K562 (cell line): Measurements from ENCODE around the gene PEX7. TPM values are rescaled to one million over a fixed set of nuclear protein-coding genes. Genes with fewer than 3 reads are reported as not detected.

Experiments
- ATF1 ChIP-seq, 2 experiments: fragments of 450-650 bp in 1 of 2; IDR thresholded peaks; 2 replicates each; pipeline ENCODE4 v1.6.1; 2016; ENCODE audit warnings: missing compliant biosample characterization in 1 of 2, missing genetic modification characterization in 1 of 2
- DDX20 ChIP-seq: fragments of 450-650 bp; IDR thresholded peaks from 2 replicates; pipeline ENCODE4 v1.6.1; 2016; ENCODE audit warnings: missing genetic modification characterization, low read depth, mild to moderate bottlenecking, missing compliant biosample characterization, moderate library complexity
- ELF4 ChIP-seq: fragments of 450-650 bp; formaldehyde crosslinking; IDR thresholded peaks from 2 replicates; pipeline ENCODE4 v1.4.0; 2022; ENCODE audit warnings: missing genetic modification characterization
- FIP1L1 ChIP-seq: fragments of 200-400 bp; formaldehyde crosslinking; IDR thresholded peaks from 2 replicates; pipeline ENCODE4 v1.6.1; 2018; ENCODE audit warnings: mild to moderate bottlenecking, low read depth, low read length; ENCODE audit not compliant: poor library complexity, severe bottlenecking
- MYBL2 ChIP-seq, 2 experiments: fragments of 450-650 bp in 1 of 2; sonication (generic) in 1 of 2; formaldehyde crosslinking in 1 of 2; IDR thresholded peaks; 2 replicates each; pipeline versions ENCODE4 v1.6.1 to v1.8.1; 2017 to 2022; ENCODE audit warnings: borderline replicate concordance in 1 of 2, inconsistent platforms in 1 of 2, low read depth in 1 of 2, mild to moderate bottlenecking in 1 of 2, missing genetic modification reagents in 1 of 2, moderate library complexity in 1 of 2
- NFRKB ChIP-seq: fragments of 450-650 bp; IDR thresholded peaks from 2 replicates; pipeline ENCODE4 v1.6.1; 2016; ENCODE audit warnings: low read depth
- POLR2AphosphoS5 ChIP-seq: IDR thresholded peaks from 2 replicates; pipeline ENCODE4 v1.6.1; 2011; ENCODE audit warnings: mild to moderate bottlenecking, low read depth, low read length, moderate library complexity; ENCODE audit not compliant: control insufficient read depth, insufficient read depth
- SIN3A ChIP-seq, 2 experiments: fragments of 150-350 bp in 1 of 2; IDR thresholded peaks; 2 replicates each; pipeline ENCODE4 v1.6.1; 2011 to 2016; ENCODE audit warnings: borderline replicate concordance in 2 of 2, low read depth in 2 of 2, low read length in 2 of 2, mild to moderate bottlenecking in 2 of 2, moderate library complexity in 2 of 2; ENCODE audit not compliant: control insufficient read depth in 1 of 2
- TAF1 ChIP-seq: IDR thresholded peaks from 2 replicates; pipeline ENCODE4 v1.6.1; 2011; ENCODE audit warnings: mild to moderate bottlenecking, low read length, moderate library complexity; ENCODE audit not compliant: insufficient read depth, control insufficient read depth, severe bottlenecking; ENCODE audit errors: extremely low read depth
- ZNF143 ChIP-seq: sonication (generic); formaldehyde crosslinking; IDR thresholded peaks from 2 replicates; pipeline ENCODE4 v1.9.0; 2022; ENCODE audit warnings: mild to moderate bottlenecking, missing genetic modification reagents
- polyA plus RNA-seq, 8 experiments: library from polyadenylated mRNA; depleted of rRNA in 4 of 8; stranded (reverse) in 5 of 8; unstranded in 3 of 8; fragments of >200 nt; fragmentation: Nextera tagmentation in 2 of 8; fragmentation: Illumina TruSeq in 1 of 8; extraction: Ambion mirVana in 2 of 8; extraction: Trizol in 1 of 8; gene quantifications; 2 replicates each; pipeline versions ENCODE4 v1.2.1 to v1.2.3, GENCODE V29; 2011 to 2014; ENCODE audit warnings: inconsistent platforms in 1 of 8, missing spikeins in 1 of 8
- total RNA-seq, 7 experiments: library from RNA; depleted of rRNA in 6 of 7; stranded (reverse); fragments of >200 nt in 6 of 7; fragmentation: Illumina TruSeq in 2 of 7; extraction: Trizol in 2 of 7; gene quantifications; 2 replicates each; pipeline versions ENCODE4 v1.2.1 to v1.2.3, GENCODE V29; 2011 to 2021; ENCODE audit warnings: low replicate concordance in 1 of 7
- TF ChIP-seq, protein P1 (sequence below): sonication (generic); formaldehyde crosslinking; IDR thresholded peaks from 2 replicates; pipeline ENCODE4 v1.8.1; 2022; ENCODE audit warnings: missing genetic modification reagents
- TF ChIP-seq, protein P2 (sequence below): fragments of 250-450 bp; sonication (Bioruptor Pico); IDR thresholded peaks from 2 replicates; pipeline ENCODE4 v1.8.0; 2021; ENCODE audit warnings: mild to moderate bottlenecking, moderate library complexity
- TF ChIP-seq, protein P3 (sequence below), 2 experiments: fragments of 450-650 bp; conservative IDR thresholded peaks; 2 replicates each; pipeline ENCODE4 v1.6.1; 2017; ENCODE audit warnings: mild to moderate bottlenecking in 2 of 2, moderate library complexity in 2 of 2
- TF ChIP-seq, protein P4 (sequence below): sonication (generic); formaldehyde crosslinking; IDR thresholded peaks from 2 replicates; pipeline ENCODE4 v1.9.0; 2022; ENCODE audit warnings: mild to moderate bottlenecking, missing genetic modification reagents

PEX7 gene
- total and polyA plus RNA-seq, 9 of the 15 experiments (the other 6 are each of a cell fraction or from before 2014, with no cell fraction given), result 1.6 to 12.9 (median 9.1) TPM

DNA sequence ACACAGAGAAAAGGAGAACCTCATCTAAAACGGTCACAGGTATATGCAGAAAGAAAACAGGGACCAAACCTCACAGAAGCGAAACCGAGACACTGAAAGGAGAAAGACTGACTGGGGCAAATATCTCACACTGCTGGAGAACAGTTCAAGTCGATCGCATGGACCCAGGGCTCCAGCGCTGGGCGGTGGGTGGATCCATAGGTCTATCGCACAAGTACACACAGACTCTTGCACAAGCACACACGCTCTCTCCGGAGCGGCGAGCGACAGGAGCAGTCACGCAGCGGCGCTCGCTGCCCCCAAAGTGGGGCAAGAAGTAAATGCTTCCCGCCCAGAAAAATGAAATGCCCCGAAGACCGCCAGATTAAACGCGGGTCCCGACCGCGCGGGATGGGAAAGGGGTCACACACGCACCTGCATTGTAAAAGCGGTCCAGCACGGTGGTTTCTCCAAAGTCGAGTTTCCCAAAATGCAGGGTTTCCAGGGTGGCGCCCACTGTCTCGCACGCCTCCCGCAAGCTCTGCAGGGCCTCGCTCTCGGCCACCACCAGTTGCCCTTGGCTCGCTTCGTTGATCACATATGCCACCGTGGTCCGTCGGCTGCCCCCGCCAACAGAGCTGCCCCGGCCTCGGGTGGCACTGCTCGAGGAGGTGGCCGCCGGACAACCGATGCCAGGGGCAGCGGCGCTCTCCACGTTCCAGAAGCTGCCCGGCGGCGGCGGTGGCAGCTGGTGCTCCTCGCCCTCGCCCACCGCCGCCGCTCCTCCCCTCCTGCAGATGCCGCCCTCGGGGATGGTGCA lies 30.9 kb upstream of the PEX7 start (continued):
- 0 out of 4 replicates have a peak, but pooled peaks of 1 of the 2 experiments have one; percentile 45 for TF ChIP-seq SIN3A (IDR thresholded peaks at IDR 0.05; ENCODE audit: borderline replicate concordance in 2 of 2, control insufficient read depth in 1 of 2, low read depth in 2 of 2, low read length in 2 of 2)
- TF ChIP-seq TAF1, result peak; percentile 52
- TF ChIP-seq POLR2AphosphoS5, result 0 out of 2 replicates have a peak, but pooled peaks have one; percentile 24
- peak; percentile 26 for TF ChIP-seq FIP1L1
- TF ChIP-seq, protein P1, sequence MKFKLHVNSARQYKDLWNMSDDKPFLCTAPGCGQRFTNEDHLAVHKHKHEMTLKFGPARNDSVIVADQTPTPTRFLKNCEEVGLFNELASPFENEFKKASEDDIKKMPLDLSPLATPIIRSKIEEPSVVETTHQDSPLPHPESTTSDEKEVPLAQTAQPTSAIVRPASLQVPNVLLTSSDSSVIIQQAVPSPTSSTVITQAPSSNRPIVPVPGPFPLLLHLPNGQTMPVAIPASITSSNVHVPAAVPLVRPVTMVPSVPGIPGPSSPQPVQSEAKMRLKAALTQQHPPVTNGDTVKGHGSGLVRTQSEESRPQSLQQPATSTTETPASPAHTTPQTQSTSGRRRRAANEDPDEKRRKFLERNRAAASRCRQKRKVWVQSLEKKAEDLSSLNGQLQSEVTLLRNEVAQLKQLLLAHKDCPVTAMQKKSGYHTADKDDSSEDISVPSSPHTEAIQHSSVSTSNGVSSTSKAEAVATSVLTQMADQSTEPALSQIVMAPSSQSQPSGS (CRISPR knock-in tag), result no peak
- no peak for TF ChIP-seq ZNF143
- TF ChIP-seq DDX20 (tag), result no peak
- TF ChIP-seq MYBL2 (IDR thresholded peaks at IDR 0.05; ENCODE audit: low read depth), result no peak
- no peak for TF ChIP-seq MYBL2 (CRISPR knock-in tag; IDR thresholded peaks at IDR 0.05; ENCODE audit: borderline replicate concordance)
- TF ChIP-seq, protein P2, sequence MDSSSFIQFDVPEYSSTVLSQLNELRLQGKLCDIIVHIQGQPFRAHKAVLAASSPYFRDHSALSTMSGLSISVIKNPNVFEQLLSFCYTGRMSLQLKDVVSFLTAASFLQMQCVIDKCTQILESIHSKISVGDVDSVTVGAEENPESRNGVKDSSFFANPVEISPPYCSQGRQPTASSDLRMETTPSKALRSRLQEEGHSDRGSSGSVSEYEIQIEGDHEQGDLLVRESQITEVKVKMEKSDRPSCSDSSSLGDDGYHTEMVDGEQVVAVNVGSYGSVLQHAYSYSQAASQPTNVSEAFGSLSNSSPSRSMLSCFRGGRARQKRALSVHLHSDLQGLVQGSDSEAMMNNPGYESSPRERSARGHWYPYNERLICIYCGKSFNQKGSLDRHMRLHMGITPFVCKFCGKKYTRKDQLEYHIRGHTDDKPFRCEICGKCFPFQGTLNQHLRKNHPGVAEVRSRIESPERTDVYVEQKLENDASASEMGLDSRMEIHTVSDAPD, result no peak
- 0 out of 2 replicates have a peak, but pooled peaks have one; percentile 42 for TF ChIP-seq NFRKB
- TF ChIP-seq, protein P3, sequence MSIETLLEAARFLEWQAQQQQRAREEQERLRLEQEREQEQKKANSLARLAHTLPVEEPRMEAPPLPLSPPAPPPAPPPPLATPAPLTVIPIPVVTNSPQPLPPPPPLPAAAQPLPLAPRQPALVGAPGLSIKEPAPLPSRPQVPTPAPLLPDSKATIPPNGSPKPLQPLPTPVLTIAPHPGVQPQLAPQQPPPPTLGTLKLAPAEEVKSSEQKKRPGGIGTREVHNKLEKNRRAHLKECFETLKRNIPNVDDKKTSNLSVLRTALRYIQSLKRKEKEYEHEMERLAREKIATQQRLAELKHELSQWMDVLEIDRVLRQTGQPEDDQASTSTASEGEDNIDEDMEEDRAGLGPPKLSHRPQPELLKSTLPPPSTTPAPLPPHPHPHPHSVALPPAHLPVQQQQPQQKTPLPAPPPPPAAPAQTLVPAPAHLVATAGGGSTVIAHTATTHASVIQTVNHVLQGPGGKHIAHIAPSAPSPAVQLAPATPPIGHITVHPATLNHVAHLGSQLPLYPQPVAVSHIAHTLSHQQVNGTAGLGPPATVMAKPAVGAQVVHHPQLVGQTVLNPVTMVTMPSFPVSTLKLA (conservative IDR thresholded peaks at IDR 0.05), result peak; percentile 64 to 73
- TF ChIP-seq, protein P4, sequence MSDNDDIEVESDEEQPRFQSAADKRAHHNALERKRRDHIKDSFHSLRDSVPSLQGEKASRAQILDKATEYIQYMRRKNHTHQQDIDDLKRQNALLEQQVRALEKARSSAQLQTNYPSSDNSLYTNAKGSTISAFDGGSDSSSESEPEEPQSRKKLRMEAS (CRISPR knock-in tag), result peak; percentile 60
- peak; percentile 59; the same call in 1 of the 2 replicates for TF ChIP-seq ELF4 (CRISPR knock-in tag)
- TF ChIP-seq ATF1 (CRISPR knock-in tag; IDR thresholded peaks at IDR 0.05), result no peak
- peak; percentile 37; the same call in 1 of the 2 replicates for TF ChIP-seq ATF1 (tag; IDR thresholded peaks at IDR 0.05)
